Neural cell (in vitro differentiated cells): ENCODE measurements around the gene PAFAH1B1.

Experiments used
- CTCF ChIP-seq: fragments of 450-650 bp; IDR thresholded peaks from 2 replicates; pipeline ENCODE4 v1.5.1; 2014; ENCODE audit warnings: antibody characterized with exemption, mild to moderate bottlenecking, moderate library complexity; ENCODE audit not compliant: poor library complexity, severe bottlenecking
- MXI1 ChIP-seq: fragments of 450-650 bp; conservative IDR thresholded peaks from 2 replicates; pipeline ENCODE4 v1.6.1; 2014; ENCODE audit warnings: antibody characterized with exemption, mild to moderate bottlenecking; ENCODE audit not compliant: poor library complexity, severe bottlenecking

GRCh38 chr17:2636169-2636930 is 42.9 kb downstream of the PAFAH1B1 start:
- TF ChIP-seq CTCF (no peak), MXI1 (no peak)
